Measurements from ENCODE around the gene FGF2. TPM values are rescaled to one million over a fixed set of nuclear protein-coding genes. Genes with fewer than 3 reads are reported as not detected.
"Not testable (repeated sequence)": the region's sequence is repeated elsewhere in the genome, so short reads cannot be mapped to it uniquely, and the experiment has no call there.

FGF2 gene
- 7.0 and 10.3 TPM in 2 replicates for total RNA-seq

GRCh38 chr4:122826553-122827257, at the start of gene FGF2:
Gene FGF2, plus strand, starts transcription at chr4:122826831. Its CDS starts 344 bp downstream, at chr4:122827175.
- DNase-seq (ENCODE audit: low read depth in 2 of 2), result peak in 1 of 2 donors; percentile 47

- peak; percentile 25 to 77 for DNase-seq (ENCODE audit: low read depth in 2 of 2)
Observed at GRCh38 chr4:122776916-122777315, 49.7 kb upstream of the FGF2 start.

- DNase-seq (ENCODE audit: low read depth in 2 of 2), result peak in 1 of 2 donors; percentile 34
Observed at GRCh38 chr4:122777846-122778673, 48.6 kb upstream of the FGF2 start.

- no peak for DNase-seq (ENCODE audit: low read depth in 2 of 2)
Observed at GRCh38 chr4:122781486-122781885, 45.1 kb upstream of the FGF2 start.

GRCh38 chr4:122783301-122784215, 43.1 kb upstream of the FGF2 start:
- peak; percentile 87 to 91 for DNase-seq (ENCODE audit: low read depth in 2 of 2)

- no peak for DNase-seq (ENCODE audit: low read depth in 2 of 2)
Observed at GRCh38 chr4:122784261-122784660, 42.4 kb upstream of the FGF2 start.

GRCh38 chr4:122785099-122785498, 41.5 kb upstream of the FGF2 start:
- DNase-seq (ENCODE audit: low read depth in 2 of 2), result no peak

- not testable (repeated sequence) for DNase-seq (ENCODE audit: low read depth in 2 of 2)
Observed at GRCh38 chr4:122786296-122786695, 40.3 kb upstream of the FGF2 start.

GRCh38 chr4:122786920-122787319, 39.7 kb upstream of the FGF2 start:
- not testable (repeated sequence) for DNase-seq (ENCODE audit: low read depth in 2 of 2)

- no peak for DNase-seq (ENCODE audit: low read depth in 2 of 2)
Observed at GRCh38 chr4:122787940-122788339, 38.7 kb upstream of the FGF2 start.

GRCh38 chr4:122788935-122789334, 37.7 kb upstream of the FGF2 start:
- DNase-seq (ENCODE audit: low read depth in 2 of 2), result no peak

GRCh38 chr4:122793811-122794210, 32.8 kb upstream of the FGF2 start:
- DNase-seq (ENCODE audit: low read depth in 2 of 2), result no peak

- DNase-seq (ENCODE audit: low read depth in 2 of 2), result no peak
Observed at GRCh38 chr4:122796801-122797404, 29.7 kb upstream of the FGF2 start.

- DNase-seq (ENCODE audit: low read depth in 2 of 2), result no peak
Observed at GRCh38 chr4:122797405-122798094, 29.1 kb upstream of the FGF2 start.

GRCh38 chr4:122798101-122798500, 28.5 kb upstream of the FGF2 start:
- peak; percentile 20 to 72 for DNase-seq (ENCODE audit: low read depth in 2 of 2)

- no peak for DNase-seq (ENCODE audit: low read depth in 2 of 2)
Observed at GRCh38 chr4:122798917-122799316, 27.7 kb upstream of the FGF2 start.

- DNase-seq (ENCODE audit: low read depth in 2 of 2), result peak in 1 of 2 donors; percentile 64
Observed at GRCh38 chr4:122803788-122804208, 22.8 kb upstream of the FGF2 start.

- DNase-seq (ENCODE audit: low read depth in 2 of 2), result no peak
Observed at GRCh38 chr4:122806981-122807679, 19.5 kb upstream of the FGF2 start.

- DNase-seq (ENCODE audit: low read depth in 2 of 2), result no peak
Observed at GRCh38 chr4:122810669-122811068, 16.0 kb upstream of the FGF2 start.

- DNase-seq (ENCODE audit: low read depth in 2 of 2), result not testable (repeated sequence)
Observed at GRCh38 chr4:122811781-122812180, 14.8 kb upstream of the FGF2 start.
